T-helper 17 cell (primary cell): Measurements from ENCODE around the gene TRMT1. TPM values are rescaled to one million over a fixed set of nuclear protein-coding genes. Genes with fewer than 3 reads are reported as not detected.
A peak's percentile ranks its signal among the peaks of the same experiment; 100 is the strongest.

ENCODE experiments used
- ATAC-seq: fragments of 150-1000 bp; cut with Tn5 transposase; 2 replicates; pipeline ENCODE4 v1.10.0; 2021; ENCODE audit warnings: mild to moderate bottlenecking, moderate library complexity
- DNase-seq, 3 donors: peaks; one replicate each; pipeline versions ENCODE4 v3.0.0 to v3.0.0-alpha.2; 2020 to 2021
- H3K9me3 ChIP-seq: one replicate; pipeline ENCODE4 v1.7.0; 2013; ENCODE audit warnings: low read length, mild to moderate bottlenecking; ENCODE audit not compliant: control insufficient read depth, poor library complexity, severe bottlenecking
- H3K27ac Mint-ChIP-seq: one replicate; pipeline ENCODE4 v1.8.0; 2022; ENCODE audit warnings: mild to moderate bottlenecking, moderate library complexity, mixed read lengths
- H3K27me3 Mint-ChIP-seq: one replicate; pipeline ENCODE4 v1.8.0; 2022; ENCODE audit warnings: mixed read lengths
- H3K36me3 Mint-ChIP-seq: one replicate; pipeline ENCODE4 v1.8.0; 2022; ENCODE audit warnings: low read depth, mixed read lengths
- H3K4me1 Mint-ChIP-seq: one replicate; pipeline ENCODE4 v1.8.0; 2022; ENCODE audit warnings: mild to moderate bottlenecking, mixed read lengths
- H3K4me3 Mint-ChIP-seq: one replicate; pipeline ENCODE4 v1.8.0; 2022; ENCODE audit warnings: mild to moderate bottlenecking, moderate library complexity, mixed read lengths
- total RNA-seq, 4 donors: library from RNA in 2 of 4; stranded (reverse) in 2 of 4; gene quantifications; one replicate each; pipeline ENCODE4 v1.2.3 and lab custom pipeline; 2022 to 2026

TRMT1 gene
- total RNA-seq, 2 donors from 2014 or later = 60.3 to 72.3 TPM

DNA sequence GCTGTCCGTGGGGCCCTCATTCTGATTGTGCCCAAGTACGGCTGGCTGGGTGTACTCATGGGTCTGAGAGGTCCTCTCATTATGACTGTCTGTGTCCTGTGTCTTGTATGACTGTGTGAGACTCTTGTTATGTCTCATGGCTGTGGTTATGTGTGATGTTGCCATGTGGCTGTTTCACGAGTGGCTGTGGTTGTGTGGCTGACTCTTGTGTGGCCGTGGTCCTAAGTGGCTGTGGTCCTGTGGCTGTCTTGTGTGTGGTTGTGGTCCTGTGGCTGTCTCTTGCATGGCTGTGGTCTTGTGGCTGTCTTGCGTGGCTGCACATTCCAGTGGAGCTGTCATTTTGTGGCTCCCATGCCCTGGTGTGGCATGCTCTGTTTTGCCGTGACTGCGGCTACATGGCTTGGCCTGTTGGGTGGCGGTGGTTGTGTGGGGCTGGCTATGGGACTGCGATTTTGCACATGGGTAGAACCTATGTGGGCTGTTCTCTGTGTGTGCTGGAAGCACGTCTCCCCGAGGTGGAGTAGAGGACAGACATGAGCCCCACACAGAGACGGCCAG, 16.4 kb downstream of the TRMT1 start:
- Mint-ChIP-seq H3K27me3 (peaks cover 7% of the 10 kb centered on the region), H3K36me3 (peaks cover 2% of the 10 kb centered on the region), H3K4me3 (peak overlapping the region; percentile 86), H3K27ac (peak overlapping the region; percentile 88), H3K4me1 (peaks cover 41% of the 10 kb centered on the region)
- no peak for DNase-seq
- peak; percentile 27 for ATAC-seq
- no peaks in the 10 kb centered on the region for H3K9me3 ChIP-seq

GRCh38 chr19:13099073-13099999, 17.2 kb downstream of the TRMT1 start:
- H3K27me3 Mint-ChIP-seq = peaks cover 7% of the 10 kb centered on the region
- peaks cover 43% of the 10 kb centered on the region for H3K4me1 Mint-ChIP-seq
- H3K36me3 Mint-ChIP-seq = peaks cover 2% of the 10 kb centered on the region
- peak overlapping the region; percentile 87 for H3K4me3 Mint-ChIP-seq
- H3K27ac Mint-ChIP-seq = peak overlapping the region; percentile 88
- DNase-seq (peak; percentile 69 to 75 (median 71)), ATAC-seq (peak; percentile 67)
- H3K9me3 ChIP-seq = no peaks in the 10 kb centered on the region

GRCh38 chr19:13098277-13099072, 18.1 kb downstream of the TRMT1 start:
- ATAC-seq (peak; percentile 20), DNase-seq (no peak)
- Mint-ChIP-seq H3K27ac (no peak overlapping the region), H3K4me3 (peak overlapping the region; percentile 87), H3K36me3 (peaks cover 2% of the 10 kb centered on the region), H3K4me1 (peaks cover 47% of the 10 kb centered on the region), H3K27me3 (peaks cover 7% of the 10 kb centered on the region)
- H3K9me3 ChIP-seq = no peaks in the 10 kb centered on the region

DNA sequence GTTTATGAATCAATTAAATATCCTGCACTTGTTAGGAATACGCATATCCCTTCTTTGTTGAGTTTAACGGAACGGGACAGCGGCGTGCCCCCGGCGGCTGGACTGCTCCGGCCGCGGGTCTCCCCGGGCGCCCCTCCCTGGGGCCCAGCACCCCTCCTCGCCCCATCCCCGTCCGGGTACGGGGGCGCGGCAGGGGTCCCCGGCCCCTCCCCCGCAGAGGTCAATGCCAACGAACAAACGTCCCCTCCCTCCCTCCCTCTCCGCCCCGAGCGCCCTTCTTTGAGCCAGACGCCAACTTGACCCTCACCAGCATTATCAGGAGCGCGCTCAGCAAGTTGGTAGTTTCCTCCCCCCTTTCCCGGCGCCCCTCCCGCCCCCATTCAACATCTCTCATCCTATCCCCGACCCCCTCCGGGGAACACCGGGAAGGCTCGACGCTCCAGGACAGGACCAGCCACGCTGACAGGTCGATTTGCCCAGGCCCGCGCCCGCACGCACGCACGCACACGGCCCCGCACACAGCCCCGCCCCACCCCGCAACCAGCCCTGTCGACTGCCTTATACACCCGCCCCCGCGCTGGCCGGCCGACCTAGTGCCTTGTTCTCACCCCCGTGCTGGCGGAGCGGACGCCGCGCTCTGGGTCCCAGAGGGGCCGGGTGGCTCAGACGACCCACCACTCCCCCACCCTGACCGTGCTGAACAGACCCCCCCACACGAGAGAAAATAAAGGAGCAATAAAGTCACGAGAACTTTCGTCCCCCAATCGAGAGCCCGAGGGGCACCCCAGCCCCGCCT, 18.9 kb downstream of the TRMT1 start:
- peaks cover 44% of the 10 kb centered on the region for H3K4me1 Mint-ChIP-seq
- H3K27me3 Mint-ChIP-seq = peaks cover 7% of the 10 kb centered on the region
- H3K27ac Mint-ChIP-seq = no peak overlapping the region
- H3K36me3 Mint-ChIP-seq = peaks cover 2% of the 10 kb centered on the region
- H3K4me3 Mint-ChIP-seq = peak overlapping the region; percentile 93
- no peaks in the 10 kb centered on the region for H3K9me3 ChIP-seq
- no peak for DNase-seq
- no peak for ATAC-seq

- peaks cover 2% of the 10 kb centered on the region for H3K36me3 Mint-ChIP-seq
- H3K4me1 Mint-ChIP-seq = peaks cover 42% of the 10 kb centered on the region
- no peak overlapping the region for H3K27ac Mint-ChIP-seq
- H3K4me3 Mint-ChIP-seq = peak overlapping the region; percentile 93
- no peaks in the 10 kb centered on the region for H3K9me3 ChIP-seq
- ATAC-seq (no peak), DNase-seq (no peak)
- peaks cover 7% of the 10 kb centered on the region for H3K27me3 Mint-ChIP-seq
Observed at GRCh38 chr19:13097033-13097462, 19.5 kb downstream of the TRMT1 start.

- ATAC-seq (no peak), DNase-seq (no peak)
- Mint-ChIP-seq H3K4me1 (peaks cover 35% of the 10 kb centered on the region), H3K36me3 (peaks cover 2% of the 10 kb centered on the region), H3K4me3 (peak overlapping the region; percentile 93), H3K27me3 (peaks cover 7% of the 10 kb centered on the region), H3K27ac (peak overlapping the region; percentile 54)
- no peaks in the 10 kb centered on the region for H3K9me3 ChIP-seq
Observed at GRCh38 chr19:13095934-13096927, 20.3 kb downstream of the TRMT1 start.

DNA sequence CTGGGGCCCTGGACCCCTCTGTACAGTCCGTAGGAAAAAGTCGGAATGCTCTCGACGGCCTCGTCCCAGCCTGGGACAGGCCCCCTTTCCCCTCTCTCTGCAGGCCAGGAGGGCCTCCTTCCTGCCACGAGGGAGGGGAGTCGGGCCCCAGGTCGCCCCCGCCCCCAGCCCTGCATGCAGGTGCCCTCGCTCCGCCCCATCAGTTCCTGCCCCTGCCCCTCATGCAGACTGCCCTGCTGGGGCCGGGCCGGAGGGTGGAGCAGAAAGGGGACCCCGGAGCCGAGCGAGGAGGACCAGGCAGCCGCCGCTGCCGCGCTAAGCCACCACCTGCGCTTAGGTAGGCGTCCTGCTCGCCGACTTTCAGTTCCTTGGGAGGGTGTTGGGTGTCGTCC, 21.2 kb downstream of the TRMT1 start:
- H3K4me1 Mint-ChIP-seq = peaks cover 35% of the 10 kb centered on the region

DNA sequence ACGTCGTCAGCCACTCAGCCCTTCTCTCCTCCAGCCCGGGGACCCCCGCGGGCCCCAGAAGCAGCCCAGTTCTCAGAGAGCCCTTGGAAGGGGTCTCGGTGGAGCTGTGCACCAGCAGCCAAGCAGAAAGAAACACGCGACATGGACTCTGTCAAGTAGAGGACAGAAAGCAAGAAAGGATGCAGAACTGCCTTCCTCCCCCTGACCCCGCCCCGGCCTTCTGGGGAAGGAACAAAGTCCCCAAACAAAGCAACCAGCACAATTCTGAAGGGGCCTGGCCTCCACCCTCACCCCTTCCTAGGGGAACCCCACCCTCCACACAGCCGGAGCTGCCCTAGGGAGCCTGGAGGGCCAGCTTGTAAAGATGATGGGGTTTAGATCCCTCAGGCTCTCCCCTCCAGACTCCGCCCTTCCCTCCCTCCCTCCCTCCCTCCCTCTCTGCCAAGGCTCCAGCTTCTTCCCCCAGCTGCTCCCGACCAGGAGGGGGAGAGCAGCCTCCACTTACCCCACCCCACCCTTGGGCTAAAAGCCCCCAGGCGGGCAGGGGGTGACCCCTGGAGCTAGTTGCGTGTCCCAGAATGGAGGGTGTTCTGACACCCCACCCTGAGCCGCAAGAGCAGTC, 21.7 kb downstream of the TRMT1 start:
- DNase-seq (no peak), ATAC-seq (no peak)
- no peaks in the 10 kb centered on the region for H3K9me3 ChIP-seq
- H3K27me3 Mint-ChIP-seq = peaks cover 7% of the 10 kb centered on the region
- no peak overlapping the region for H3K27ac Mint-ChIP-seq
- H3K4me1 Mint-ChIP-seq = peaks cover 30% of the 10 kb centered on the region
- H3K4me3 Mint-ChIP-seq = peak overlapping the region; percentile 93
- peaks cover 2% of the 10 kb centered on the region for H3K36me3 Mint-ChIP-seq

More for the DNA sequence above, 21.2 kb downstream of the TRMT1 start:
- peaks cover 7% of the 10 kb centered on the region for H3K27me3 Mint-ChIP-seq
- no peak overlapping the region for H3K27ac Mint-ChIP-seq
- peak overlapping the region; percentile 93 for H3K4me3 Mint-ChIP-seq
- no peaks in the 10 kb centered on the region for H3K9me3 ChIP-seq
- no peak for DNase-seq
- no peak for ATAC-seq
- H3K36me3 Mint-ChIP-seq = peaks cover 2% of the 10 kb centered on the region

DNA sequence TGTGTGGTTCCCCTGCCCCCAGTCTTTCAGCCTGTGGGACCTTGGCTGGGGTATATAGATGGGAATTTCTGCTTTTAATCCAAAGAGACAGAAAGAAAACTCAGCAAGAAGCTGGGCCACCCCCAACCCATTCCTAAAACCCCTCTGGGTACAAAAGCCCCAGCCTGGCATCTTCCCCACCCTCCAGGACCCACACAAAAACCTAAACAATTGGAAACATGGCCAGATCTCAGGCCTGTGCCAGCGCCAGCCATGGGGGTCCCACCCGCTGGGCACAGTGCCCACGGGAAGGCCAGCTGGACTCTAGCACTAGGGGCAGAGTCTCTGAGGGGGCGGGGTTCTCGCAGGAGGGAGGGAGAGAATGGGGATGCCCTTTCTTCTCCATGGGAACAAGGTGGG, 22.4 kb downstream of the TRMT1 start:
- H3K27ac Mint-ChIP-seq = peak overlapping the region; percentile 24
- peaks cover 7% of the 10 kb centered on the region for H3K27me3 Mint-ChIP-seq
- no peak for DNase-seq
- ATAC-seq = no peak
- H3K4me3 Mint-ChIP-seq = peak overlapping the region; percentile 93
- no peaks in the 10 kb centered on the region for H3K9me3 ChIP-seq
- peaks cover 2% of the 10 kb centered on the region for H3K36me3 Mint-ChIP-seq
- H3K4me1 Mint-ChIP-seq = peaks cover 28% of the 10 kb centered on the region

DNA sequence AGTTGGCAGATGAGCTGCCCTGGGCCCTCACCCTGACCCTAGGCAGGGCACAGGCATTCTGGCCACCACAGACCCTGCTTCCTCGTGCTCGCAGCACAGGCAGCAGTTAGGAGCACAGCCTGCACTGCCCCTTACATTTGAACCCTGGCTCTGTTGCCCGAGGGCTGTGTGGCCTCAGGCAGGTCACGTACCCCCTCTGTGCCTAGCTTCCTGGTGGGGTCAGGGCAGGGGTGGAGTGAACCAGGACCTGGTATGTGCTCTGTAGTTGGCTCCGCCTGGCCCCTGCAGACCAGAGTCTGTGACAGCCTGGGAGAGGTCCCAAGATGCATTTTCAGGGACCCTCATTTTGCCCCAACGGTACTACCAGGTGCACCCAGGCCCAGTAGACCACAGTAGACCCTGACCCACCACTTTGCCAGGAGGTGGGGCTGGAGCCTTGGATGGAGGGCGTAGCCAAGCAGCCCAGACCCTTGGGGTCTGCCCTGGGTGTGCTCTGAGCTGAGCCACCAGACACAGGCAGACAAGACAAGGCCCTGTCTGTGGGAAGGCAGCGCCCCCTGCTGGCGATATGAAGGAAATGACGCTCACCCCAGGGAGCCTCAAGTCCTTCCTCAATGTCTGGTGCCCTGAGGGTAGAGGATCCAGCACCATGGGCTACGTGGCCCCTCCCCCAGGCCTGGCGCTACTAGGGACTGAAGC, 23.0 kb downstream of the TRMT1 start:
- ATAC-seq (peak; percentile 72), DNase-seq (peak; percentile 67 to 78 (median 67))
- no peak overlapping the region for H3K4me3 Mint-ChIP-seq
- peaks cover 7% of the 10 kb centered on the region for H3K27me3 Mint-ChIP-seq
- no peaks in the 10 kb centered on the region for H3K9me3 ChIP-seq
- peaks cover 27% of the 10 kb centered on the region for H3K4me1 Mint-ChIP-seq
- H3K27ac Mint-ChIP-seq = peak overlapping the region; percentile 24
- H3K36me3 Mint-ChIP-seq = peaks cover 2% of the 10 kb centered on the region
